ENCODE results near the gene CFAP54. TPM values are rescaled to one million over a fixed set of nuclear protein-coding genes. Genes with fewer than 3 reads are reported as not detected.

The CFAP54 gene
- total RNA-seq, 4 donors from 2014 or later = 2.1 to 4.7 (median 3.6) TPM

- TF ChIP-seq, protein P1, sequence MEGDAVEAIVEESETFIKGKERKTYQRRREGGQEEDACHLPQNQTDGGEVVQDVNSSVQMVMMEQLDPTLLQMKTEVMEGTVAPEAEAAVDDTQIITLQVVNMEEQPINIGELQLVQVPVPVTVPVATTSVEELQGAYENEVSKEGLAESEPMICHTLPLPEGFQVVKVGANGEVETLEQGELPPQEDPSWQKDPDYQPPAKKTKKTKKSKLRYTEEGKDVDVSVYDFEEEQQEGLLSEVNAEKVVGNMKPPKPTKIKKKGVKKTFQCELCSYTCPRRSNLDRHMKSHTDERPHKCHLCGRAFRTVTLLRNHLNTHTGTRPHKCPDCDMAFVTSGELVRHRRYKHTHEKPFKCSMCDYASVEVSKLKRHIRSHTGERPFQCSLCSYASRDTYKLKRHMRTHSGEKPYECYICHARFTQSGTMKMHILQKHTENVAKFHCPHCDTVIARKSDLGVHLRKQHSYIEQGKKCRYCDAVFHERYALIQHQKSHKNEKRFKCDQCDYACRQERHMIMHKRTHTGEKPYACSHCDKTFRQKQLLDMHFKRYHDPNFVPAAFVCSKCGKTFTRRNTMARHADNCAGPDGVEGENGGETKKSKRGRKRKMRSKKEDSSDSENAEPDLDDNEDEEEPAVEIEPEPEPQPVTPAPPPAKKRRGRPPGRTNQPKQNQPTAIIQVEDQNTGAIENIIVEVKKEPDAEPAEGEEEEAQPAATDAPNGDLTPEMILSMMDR (IDR thresholded peaks at IDR 0.05) = no peak
- TF ChIP-seq POLR2A (IDR thresholded peaks at IDR 0.05) (no peak), EP300 (IDR thresholded peaks at IDR 0.05) (no peak), POLR2AphosphoS5 (IDR thresholded peaks at IDR 0.05) (no peak)
- no peaks in the 10 kb centered on the region for H3K9me3 ChIP-seq
- WGBS, 2 donors (ENCODE audit: low coverage in 1 of 2) = 71 to 95% methylated on average over 1 of the region's 1 CpG
- no peak overlapping the region for H3K27ac ChIP-seq
- H3K27me3 ChIP-seq = no peaks in the 10 kb centered on the region
- H3K4me3 ChIP-seq = no peak overlapping the region
- no peaks in the 10 kb centered on the region for H3K4me1 ChIP-seq
- no peaks in the 10 kb centered on the region for H3K36me3 ChIP-seq
- no peak for ATAC-seq
Measured at GRCh38 chr12:96831346-96831745, 342.0 kb downstream of the CFAP54 start.

DNA sequence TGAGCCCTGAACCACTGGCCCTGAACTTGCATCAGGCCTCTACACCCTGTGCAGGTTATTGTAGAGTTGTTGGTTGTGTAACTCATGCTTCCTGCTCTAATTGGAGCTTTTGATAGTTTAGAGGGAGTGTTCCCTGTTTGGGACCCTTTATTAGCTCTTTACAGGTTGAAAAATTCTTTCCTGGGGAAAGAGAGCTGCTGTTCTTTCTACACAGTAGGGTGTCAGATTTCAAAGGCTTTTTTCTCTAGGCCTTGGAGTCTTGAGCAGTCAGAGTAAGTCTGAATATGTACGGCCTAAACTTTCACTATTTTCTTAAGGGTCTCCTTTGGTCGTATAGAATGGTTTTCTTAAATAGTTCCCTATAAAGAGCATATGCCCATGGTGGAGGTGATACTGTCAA is 356.9 kb downstream of the CFAP54 start:
- Histone ChIP-seq H3K36me3 (no peaks in the 10 kb centered on the region), H3K27me3 (no peaks in the 10 kb centered on the region), H3K4me1 (no peaks in the 10 kb centered on the region), H3K9me3 (no peaks in the 10 kb centered on the region), H3K27ac (no peak overlapping the region), H3K4me3 (no peak overlapping the region)
- no peak for ATAC-seq
- 83 to 88% methylated on average over 1 of the region's 2 CpGs for WGBS, 2 donors (ENCODE audit: low coverage in 1 of 2)
- TF ChIP-seq POLR2A (IDR thresholded peaks at IDR 0.05) = no peak
- no peak for TF ChIP-seq POLR2AphosphoS5 (IDR thresholded peaks at IDR 0.05)
- TF ChIP-seq, protein P1 (IDR thresholded peaks at IDR 0.05) = no peak

GRCh38 chr12:96850676-96851075 is 361.3 kb downstream of the CFAP54 start:
- no peak for ATAC-seq
- H3K4me1 ChIP-seq = no peaks in the 10 kb centered on the region
- H3K9me3 ChIP-seq = no peaks in the 10 kb centered on the region
- WGBS, 2 donors (ENCODE audit: low coverage in 1 of 2) = 42 to 81% methylated on average over 3 of the region's 3 CpGs
- TF ChIP-seq POLR2AphosphoS5 (IDR thresholded peaks at IDR 0.05) (no peak), EP300 (IDR thresholded peaks at IDR 0.05) (no peak), POLR2A (IDR thresholded peaks at IDR 0.05) (no peak)
- TF ChIP-seq, protein P1 (IDR thresholded peaks at IDR 0.05) = no peak
- no peaks in the 10 kb centered on the region for H3K36me3 ChIP-seq
- H3K4me3 ChIP-seq = no peak overlapping the region
- H3K27me3 ChIP-seq = no peaks in the 10 kb centered on the region
- H3K27ac ChIP-seq = no peak overlapping the region

DNA sequence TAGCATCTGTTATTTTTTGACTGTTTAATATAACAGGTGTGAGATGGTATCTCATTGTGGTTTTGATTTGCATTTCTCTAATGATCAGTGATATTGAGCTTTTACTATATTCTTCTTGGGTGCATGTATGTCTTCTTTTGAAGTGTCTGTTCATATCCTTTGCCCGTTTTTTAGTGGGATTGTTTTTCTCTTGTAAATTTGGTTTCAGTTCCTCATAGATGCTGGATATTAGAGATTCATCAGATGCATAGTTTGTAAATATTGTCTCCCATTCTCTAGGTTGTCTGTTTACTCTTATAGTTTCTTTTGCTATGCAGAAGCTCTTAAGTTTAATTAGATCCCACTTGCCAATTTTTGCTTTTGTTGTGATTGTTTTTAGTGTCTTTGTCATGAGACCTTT is 368.8 kb downstream of the CFAP54 start:
- TF ChIP-seq, protein P1 (IDR thresholded peaks at IDR 0.05) = no peak
- TF ChIP-seq POLR2A (IDR thresholded peaks at IDR 0.05) = no peak
- Histone ChIP-seq H3K9me3 (peaks cover 0 to 3% (median 0%) of the 10 kb centered on the region in 3 donors), H3K27me3 (no peaks in the 10 kb centered on the region), H3K4me1 (no peaks in the 10 kb centered on the region), H3K36me3 (no peaks in the 10 kb centered on the region), H3K27ac (no peak overlapping the region), H3K4me3 (no peak overlapping the region)
- ATAC-seq = no peak
- WGBS, 2 donors (ENCODE audit: low coverage in 1 of 2) = 77 to 83% methylated on average over 1 of the region's 1 CpG

DNA sequence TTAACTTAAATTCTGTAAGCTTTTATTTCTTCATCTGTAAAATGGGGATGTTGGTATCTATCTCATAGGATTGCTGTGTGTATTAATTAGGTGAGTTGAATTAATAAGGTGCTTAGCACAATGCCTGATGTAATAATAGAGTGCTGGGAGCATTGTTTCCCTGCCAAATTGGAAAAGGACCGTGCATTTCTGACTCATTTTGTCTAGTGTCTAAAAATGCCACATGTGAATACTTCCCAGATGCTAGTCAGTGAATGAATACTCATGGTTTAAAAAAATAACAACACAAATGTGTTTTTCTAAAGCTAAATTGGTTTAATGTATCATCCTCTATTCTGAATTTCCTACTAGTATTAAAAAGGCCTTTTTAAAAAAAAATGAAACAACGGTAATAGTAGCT is 372.3 kb downstream of the CFAP54 start:
- no peaks in the 10 kb centered on the region for H3K27me3 ChIP-seq
- TF ChIP-seq, protein P1 (IDR thresholded peaks at IDR 0.05) = no peak
- TF ChIP-seq POLR2AphosphoS5 (IDR thresholded peaks at IDR 0.05) (no peak), EP300 (IDR thresholded peaks at IDR 0.05) (no peak), POLR2A (IDR thresholded peaks at IDR 0.05) (no peak)
- H3K4me1 ChIP-seq = no peaks in the 10 kb centered on the region
- no peak for ATAC-seq
- no peak overlapping the region for H3K4me3 ChIP-seq
- peaks cover 0 to 3% (median 0%) of the 10 kb centered on the region in 3 donors for H3K9me3 ChIP-seq
- H3K36me3 ChIP-seq = no peaks in the 10 kb centered on the region
- H3K27ac ChIP-seq = no peak overlapping the region
- WGBS, 2 donors (ENCODE audit: low coverage in 1 of 2) = 53 to 57% methylated on average over 2 of the region's 2 CpGs
